KMS-11 (cell line): ENCODE measurements around the gene DNASE1L2.
"Not testable (repeated sequence)": the region's sequence is repeated elsewhere in the genome, so short reads cannot be mapped to it uniquely, and the experiment has no call there.

Source experiments
- H2AFZ ChIP-seq: fragments of 200-600 bp; sonication (generic); 2 replicates; pipeline ENCODE4 v1.6.1; 2016; ENCODE audit warnings: antibody characterized with exemption, mixed run types, low read depth
- H3K27ac ChIP-seq: fragments of 200-600 bp; sonication (generic); 2 replicates; pipeline ENCODE4 v1.6.1; 2016; ENCODE audit warnings: mild to moderate bottlenecking, mixed run types
- H3K27me3 ChIP-seq: fragments of 200-600 bp; sonication (generic); 2 replicates; pipeline ENCODE4 v1.6.1; 2017; ENCODE audit warnings: mild to moderate bottlenecking, low read depth, mixed run types, moderate library complexity; ENCODE audit not compliant: insufficient read depth
- H3K36me3 ChIP-seq: fragments of 200-600 bp; sonication (generic); 2 replicates; pipeline ENCODE4 v1.6.1; 2017; ENCODE audit warnings: mild to moderate bottlenecking, mixed run types; ENCODE audit not compliant: insufficient read depth
- H3K4me1 ChIP-seq: fragments of 200-600 bp; sonication (generic); 2 replicates; pipeline ENCODE4 v1.6.1; 2016; ENCODE audit warnings: mild to moderate bottlenecking, low read depth, mixed run types; ENCODE audit not compliant: poor library complexity, severe bottlenecking
- H3K4me2 ChIP-seq: fragments of 200-600 bp; sonication (generic); 2 replicates; pipeline ENCODE4 v1.7.0; 2016; ENCODE audit warnings: mild to moderate bottlenecking, mixed run types
- H3K4me3 ChIP-seq: fragments of 200-600 bp; sonication (generic); IDR thresholded peaks from 2 replicates; pipeline ENCODE4 v1.6.1; 2017; ENCODE audit warnings: low read depth, low read length, mixed read lengths; ENCODE audit not compliant: insufficient read depth
- H3K79me2 ChIP-seq: fragments of 200-600 bp; sonication (generic); 2 replicates; pipeline ENCODE4 v1.6.1; 2016; ENCODE audit warnings: low read depth, mixed run types; ENCODE audit not compliant: insufficient read depth
- H3K9ac ChIP-seq: fragments of 200-600 bp; sonication (generic); 2 replicates; pipeline ENCODE4 v1.6.1; 2016; ENCODE audit warnings: mild to moderate bottlenecking, mixed run types
- H4K20me1 ChIP-seq: fragments of 200-600 bp; sonication (generic); 2 replicates; pipeline ENCODE4 v1.6.1; 2016; ENCODE audit warnings: mild to moderate bottlenecking, mixed run types; ENCODE audit not compliant: insufficient read depth
- TF ChIP-seq, protein P1 (sequence below): fragments of 200-600 bp; sonication (generic); conservative IDR thresholded peaks from 2 replicates; pipeline ENCODE4 v1.6.1; 2017; ENCODE audit warnings: low read depth, mild to moderate bottlenecking, antibody characterized with exemption, low read length, moderate library complexity, mixed read lengths

DNASE1L2 gene

DNA sequence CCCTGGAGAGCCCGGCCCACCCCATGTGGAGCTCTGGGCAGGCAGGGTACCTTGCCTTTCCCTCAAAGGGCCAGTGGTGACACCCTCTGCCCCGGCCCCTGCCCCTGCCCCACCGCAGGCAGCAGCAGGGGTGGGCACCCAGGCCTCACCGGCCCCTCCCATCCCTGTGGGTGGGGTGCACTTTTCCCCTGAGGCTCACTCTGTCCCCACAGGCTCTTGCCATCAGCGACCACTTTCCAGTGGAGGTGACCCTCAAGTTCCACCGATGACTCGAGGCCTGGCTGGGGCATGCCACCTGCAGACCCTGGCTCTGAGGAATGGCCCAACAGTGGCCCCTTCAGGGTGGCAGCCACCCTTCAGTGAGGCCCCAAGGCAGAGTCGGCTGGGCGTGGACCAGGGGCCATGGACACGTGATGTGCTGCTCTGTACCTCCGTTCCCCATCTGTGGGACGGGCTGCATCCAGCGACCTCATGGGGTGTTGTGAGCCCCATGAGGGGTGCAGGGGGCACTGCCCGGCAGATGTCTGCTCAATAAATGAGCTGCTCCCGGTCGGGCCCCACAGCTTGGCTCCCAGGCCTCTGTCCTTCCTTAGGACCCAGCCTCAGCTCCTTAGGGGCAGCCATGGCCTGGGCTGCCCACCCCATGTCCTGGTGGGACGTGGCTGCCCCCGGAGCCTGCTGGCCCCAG, 2.0 kb downstream of the DNASE1L2 start:
- TF ChIP-seq, protein P1, sequence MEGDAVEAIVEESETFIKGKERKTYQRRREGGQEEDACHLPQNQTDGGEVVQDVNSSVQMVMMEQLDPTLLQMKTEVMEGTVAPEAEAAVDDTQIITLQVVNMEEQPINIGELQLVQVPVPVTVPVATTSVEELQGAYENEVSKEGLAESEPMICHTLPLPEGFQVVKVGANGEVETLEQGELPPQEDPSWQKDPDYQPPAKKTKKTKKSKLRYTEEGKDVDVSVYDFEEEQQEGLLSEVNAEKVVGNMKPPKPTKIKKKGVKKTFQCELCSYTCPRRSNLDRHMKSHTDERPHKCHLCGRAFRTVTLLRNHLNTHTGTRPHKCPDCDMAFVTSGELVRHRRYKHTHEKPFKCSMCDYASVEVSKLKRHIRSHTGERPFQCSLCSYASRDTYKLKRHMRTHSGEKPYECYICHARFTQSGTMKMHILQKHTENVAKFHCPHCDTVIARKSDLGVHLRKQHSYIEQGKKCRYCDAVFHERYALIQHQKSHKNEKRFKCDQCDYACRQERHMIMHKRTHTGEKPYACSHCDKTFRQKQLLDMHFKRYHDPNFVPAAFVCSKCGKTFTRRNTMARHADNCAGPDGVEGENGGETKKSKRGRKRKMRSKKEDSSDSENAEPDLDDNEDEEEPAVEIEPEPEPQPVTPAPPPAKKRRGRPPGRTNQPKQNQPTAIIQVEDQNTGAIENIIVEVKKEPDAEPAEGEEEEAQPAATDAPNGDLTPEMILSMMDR: no peak
- Histone ChIP-seq H3K79me2 (no peaks in the 10 kb centered on the region), H2AFZ (no peak overlapping the region), H3K36me3 (0 out of 2 replicates have a peak, but pooled peaks cover 4% of the 10 kb centered on the region), H3K27ac (no peak overlapping the region), H3K27me3 (no peaks in the 10 kb centered on the region), H3K9ac (no peak overlapping the region), H3K4me3 (no peak overlapping the region), H3K4me1 (no peaks in the 10 kb centered on the region), H4K20me1 (no peaks in the 10 kb centered on the region), H3K4me2 (no peak overlapping the region)

DNA sequence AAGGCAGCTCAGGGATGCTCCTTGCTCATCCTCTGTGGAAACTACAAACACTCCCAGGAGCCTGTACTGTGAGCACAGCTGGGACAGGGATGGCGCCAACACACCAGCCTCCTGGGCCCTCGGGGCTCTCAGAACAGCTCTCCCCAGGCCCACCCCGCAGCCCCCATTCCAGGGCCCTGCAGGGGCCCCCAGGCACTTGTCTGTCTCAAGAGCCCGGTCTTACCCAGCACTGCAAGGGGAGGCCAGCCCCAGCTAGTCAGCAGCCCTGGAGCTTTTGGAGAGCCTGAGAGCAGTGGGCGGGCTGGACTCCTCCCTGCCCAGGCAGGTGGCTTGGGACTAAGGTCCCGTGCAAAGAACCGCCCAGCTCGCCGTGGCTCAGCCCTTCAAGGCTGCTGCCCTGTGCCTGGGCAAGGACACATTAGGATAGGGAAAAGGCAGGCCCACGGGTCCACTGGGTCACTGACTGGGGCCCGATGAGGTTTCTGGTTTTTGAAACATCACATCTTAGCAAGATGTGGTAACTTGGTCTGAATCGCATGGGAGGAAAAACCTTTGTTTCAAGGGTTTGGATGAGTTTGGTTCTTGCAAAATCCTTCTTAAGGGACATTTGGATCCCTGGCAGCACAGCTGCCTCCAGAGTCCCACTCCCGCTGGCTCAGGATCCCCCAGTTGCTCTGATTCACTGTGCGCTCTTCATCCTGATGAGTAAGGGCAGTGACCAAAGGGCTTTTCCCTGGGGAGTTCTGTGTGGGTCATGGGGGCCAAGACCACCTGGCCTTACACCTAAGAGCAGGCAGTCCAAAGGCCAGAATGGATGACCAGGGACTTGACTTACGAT, 2.8 kb downstream of the DNASE1L2 start:
- no peak overlapping the region for H3K4me2 ChIP-seq
- H3K4me3 ChIP-seq: no peak overlapping the region
- no peaks in the 10 kb centered on the region for H3K79me2 ChIP-seq
- no peak overlapping the region for H3K27ac ChIP-seq
- H3K27me3 ChIP-seq: no peaks in the 10 kb centered on the region
- H2AFZ ChIP-seq: no peak overlapping the region
- no peaks in the 10 kb centered on the region for H4K20me1 ChIP-seq
- H3K4me1 ChIP-seq: no peaks in the 10 kb centered on the region
- TF ChIP-seq, protein P1: no peak
- H3K36me3 ChIP-seq: 0 out of 2 replicates have a peak, but pooled peaks cover 4% of the 10 kb centered on the region
- H3K9ac ChIP-seq: no peak overlapping the region

DNA sequence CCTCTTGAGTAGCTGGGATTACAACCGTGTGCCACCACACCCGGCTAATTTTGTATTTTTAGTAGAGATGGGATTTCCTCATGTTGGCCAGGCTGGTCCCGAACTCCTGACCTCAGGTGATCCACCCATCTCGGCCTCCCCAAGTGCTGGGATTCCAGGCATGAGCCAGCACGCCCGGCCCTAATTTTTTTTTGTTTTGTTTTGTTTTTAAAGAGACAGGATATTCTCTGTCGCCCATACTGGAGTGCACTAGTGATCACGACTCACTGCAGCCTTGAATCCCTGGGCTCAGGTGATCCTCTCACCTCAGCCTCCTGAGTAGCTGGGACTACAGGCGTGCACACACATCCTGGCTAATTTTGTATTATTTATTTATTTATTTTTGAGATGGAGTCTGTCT, 4.1 kb downstream of the DNASE1L2 start:
- H3K27ac ChIP-seq, H3K36me3 ChIP-seq, H3K4me1 ChIP-seq, H3K79me2 ChIP-seq, H3K4me2 ChIP-seq, H3K27me3 ChIP-seq, H3K4me3 ChIP-seq, H4K20me1 ChIP-seq, H3K9ac ChIP-seq, H2AFZ ChIP-seq: not testable (repeated sequence)

DNA sequence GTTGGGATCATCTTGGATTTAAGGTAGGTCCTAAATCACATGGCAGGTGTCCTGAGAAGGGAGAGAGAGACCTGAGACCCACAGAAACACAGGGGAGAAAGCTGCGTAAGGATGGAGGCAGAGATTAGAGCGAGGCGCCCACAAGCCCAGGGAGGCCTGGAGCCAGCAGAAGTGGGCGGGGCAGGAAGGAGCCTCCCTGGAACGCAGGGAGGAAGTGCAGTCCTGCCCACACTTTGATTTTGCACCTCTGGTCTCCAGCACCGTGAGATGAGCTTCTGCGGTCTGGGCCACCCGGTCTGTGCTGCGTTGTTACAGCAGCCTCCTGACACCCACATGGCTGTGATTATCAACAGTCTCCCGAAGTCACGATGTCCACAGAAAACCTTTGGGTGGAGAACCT, 6.4 kb downstream of the DNASE1L2 start:
- H3K27ac ChIP-seq: no peak overlapping the region
- H3K27me3 ChIP-seq: no peaks in the 10 kb centered on the region
- H3K79me2 ChIP-seq: peaks cover 3% of the 10 kb centered on the region; the same call in 1 of the 2 replicates
- no peak overlapping the region for H3K4me2 ChIP-seq
- H4K20me1 ChIP-seq: no peaks in the 10 kb centered on the region
- TF ChIP-seq, protein P1: no peak
- H3K9ac ChIP-seq: no peak overlapping the region
- no peak overlapping the region for H3K4me3 ChIP-seq
- H3K4me1 ChIP-seq: no peaks in the 10 kb centered on the region
- H2AFZ ChIP-seq: no peak overlapping the region
- peaks cover 7% of the 10 kb centered on the region; the same call in 1 of the 2 replicates for H3K36me3 ChIP-seq
